Measurements from ENCODE around the gene CAPN1. TPM values are rescaled to one million over a fixed set of nuclear protein-coding genes. Genes with fewer than 3 reads are reported as not detected.

Gene CAPN1
- total RNA-seq, result 100 to 1,000 TPM; 152 to 327 (median 235) TPM

DNA sequence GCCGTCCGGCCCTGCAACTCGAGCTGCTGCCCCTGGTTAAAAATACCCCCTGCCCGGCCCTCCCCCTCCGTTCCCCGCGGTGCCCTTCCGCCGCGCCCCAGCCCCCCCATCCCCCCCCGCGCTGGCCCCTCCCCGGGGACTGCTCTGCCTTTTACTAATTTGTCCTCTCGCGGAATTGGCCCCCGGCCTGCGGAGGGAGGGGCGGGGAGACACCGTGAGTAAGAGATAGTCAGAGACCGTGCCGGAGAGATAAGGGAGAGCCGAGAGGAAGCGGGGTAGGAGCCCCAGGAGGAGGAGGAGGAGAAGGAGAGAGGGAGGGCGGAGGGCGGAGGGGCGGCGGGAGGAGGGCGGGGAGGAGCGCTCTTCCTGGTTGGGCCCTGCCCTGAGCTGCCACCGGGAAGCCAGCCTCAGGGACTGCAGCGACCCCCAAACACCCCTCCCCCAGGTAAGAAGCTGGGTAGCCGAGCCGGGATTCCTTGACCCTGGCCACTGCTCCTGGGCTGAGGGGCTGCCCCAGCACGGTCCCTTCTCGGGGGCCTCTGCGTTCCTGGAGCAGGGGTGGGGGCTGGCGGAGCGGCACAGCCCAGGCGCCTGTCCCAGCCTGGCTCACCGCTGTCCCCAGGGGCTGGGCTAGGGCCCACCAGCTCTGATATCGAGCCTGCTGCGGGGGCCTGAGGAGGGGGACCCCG, at the start of gene CAPN1:
Gene CAPN1, plus strand, starts transcription at position 360 of the 689 bp plus-strand sequence. CDS start 774 bp downstream, outside the sequence.
- Histone ChIP-seq H3K27me3 (no peaks in the 10 kb centered on the region), H3K4me1 (peaks cover 21 to 37% (median 24%) of the 10 kb centered on the region in 4 donors), H3K36me3 (peaks cover 0 to 28% (median 17%) of the 10 kb centered on the region in 4 donors), H3K9me3 (no peaks in the 10 kb centered on the region), H3K27ac (peak within 1 kb of the TSS; percentile 90 to 97 (median 96)), H3K4me3 (peak within 1 kb of the TSS; percentile 92 to 97 (median 96))
- ATAC-seq (ENCODE audit: low FRiP score in 2 of 2) (peak; percentile 78 to 90), DNase-seq (peak; percentile 83 to 92)
- WGBS, 2 donors, result 0 to 4% methylated on average over 17 to 25 of the region's 43 CpGs
- no peak for TF ChIP-seq POLR2A (IDR thresholded peaks at IDR 0.05)
- TF ChIP-seq EP300 (IDR thresholded peaks at IDR 0.05), result no peak
- no peak for TF ChIP-seq POLR2AphosphoS5 (IDR thresholded peaks at IDR 0.05)
- TF ChIP-seq, protein P1, sequence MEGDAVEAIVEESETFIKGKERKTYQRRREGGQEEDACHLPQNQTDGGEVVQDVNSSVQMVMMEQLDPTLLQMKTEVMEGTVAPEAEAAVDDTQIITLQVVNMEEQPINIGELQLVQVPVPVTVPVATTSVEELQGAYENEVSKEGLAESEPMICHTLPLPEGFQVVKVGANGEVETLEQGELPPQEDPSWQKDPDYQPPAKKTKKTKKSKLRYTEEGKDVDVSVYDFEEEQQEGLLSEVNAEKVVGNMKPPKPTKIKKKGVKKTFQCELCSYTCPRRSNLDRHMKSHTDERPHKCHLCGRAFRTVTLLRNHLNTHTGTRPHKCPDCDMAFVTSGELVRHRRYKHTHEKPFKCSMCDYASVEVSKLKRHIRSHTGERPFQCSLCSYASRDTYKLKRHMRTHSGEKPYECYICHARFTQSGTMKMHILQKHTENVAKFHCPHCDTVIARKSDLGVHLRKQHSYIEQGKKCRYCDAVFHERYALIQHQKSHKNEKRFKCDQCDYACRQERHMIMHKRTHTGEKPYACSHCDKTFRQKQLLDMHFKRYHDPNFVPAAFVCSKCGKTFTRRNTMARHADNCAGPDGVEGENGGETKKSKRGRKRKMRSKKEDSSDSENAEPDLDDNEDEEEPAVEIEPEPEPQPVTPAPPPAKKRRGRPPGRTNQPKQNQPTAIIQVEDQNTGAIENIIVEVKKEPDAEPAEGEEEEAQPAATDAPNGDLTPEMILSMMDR (IDR thresholded peaks at IDR 0.05), result no peak

DNA sequence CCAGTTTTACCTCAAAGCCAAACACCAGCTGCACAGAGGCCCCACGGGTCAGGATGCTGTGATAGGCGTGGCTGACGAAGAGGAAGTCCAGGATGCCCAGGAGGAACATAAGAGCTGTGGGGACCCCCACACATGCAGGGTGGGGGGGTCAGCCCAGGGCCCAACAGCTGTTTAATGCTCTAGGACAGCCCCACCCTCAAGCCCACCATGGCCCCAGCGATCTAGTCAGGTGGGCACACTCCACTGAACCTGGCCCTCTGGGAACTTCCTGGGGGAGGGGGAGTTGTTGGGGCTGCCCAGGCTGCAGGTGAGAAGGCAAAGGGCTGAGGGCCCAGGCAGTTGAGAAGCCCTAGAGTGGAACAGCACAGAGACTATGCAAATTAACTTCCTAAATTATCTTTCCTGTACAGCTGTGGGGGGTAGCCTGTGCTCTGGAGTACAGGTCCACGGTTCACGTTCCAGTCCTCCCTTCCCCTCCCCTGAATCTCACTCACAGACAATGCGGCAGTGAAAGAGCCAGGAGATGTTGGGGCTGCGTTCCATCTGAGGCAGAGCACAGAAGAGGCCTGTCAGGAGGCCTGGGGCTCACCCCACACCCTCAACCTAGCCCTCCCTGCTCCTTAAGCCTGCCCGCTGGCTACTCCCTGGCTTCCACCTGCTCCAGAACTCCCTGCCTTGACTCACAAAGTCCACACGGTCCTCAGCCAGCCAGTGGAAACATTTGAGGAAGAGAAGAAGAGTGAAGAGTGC, 49.3 kb upstream of the CAPN1 start:
- TF ChIP-seq EP300 (IDR thresholded peaks at IDR 0.05), result no peak
- TF ChIP-seq, protein P1 (IDR thresholded peaks at IDR 0.05), result no peak
- no peak for TF ChIP-seq POLR2A (IDR thresholded peaks at IDR 0.05)
- no peak for TF ChIP-seq POLR2AphosphoS5 (IDR thresholded peaks at IDR 0.05)
- Histone ChIP-seq H3K4me1 (peaks cover 24 to 33% (median 27%) of the 10 kb centered on the region in 4 donors), H3K27ac (peak overlapping the region in 3 of 4 donors; percentile 97 to 99 (median 98)), H3K36me3 (peaks cover 32 to 55% (median 53%) of the 10 kb centered on the region in 4 donors), H3K4me3 (peak overlapping the region in 3 of 4 donors; percentile 67 to 98 (median 86)), H3K27me3 (no peaks in the 10 kb centered on the region), H3K9me3 (no peaks in the 10 kb centered on the region)
- whole genome bisulfite sequencing, 2 donors, result 70 to 74% methylated on average over 6 to 10 of the region's 10 CpGs
- no peak for ATAC-seq (ENCODE audit: low FRiP score in 2 of 2)
- no peak for DNase-seq

DNA sequence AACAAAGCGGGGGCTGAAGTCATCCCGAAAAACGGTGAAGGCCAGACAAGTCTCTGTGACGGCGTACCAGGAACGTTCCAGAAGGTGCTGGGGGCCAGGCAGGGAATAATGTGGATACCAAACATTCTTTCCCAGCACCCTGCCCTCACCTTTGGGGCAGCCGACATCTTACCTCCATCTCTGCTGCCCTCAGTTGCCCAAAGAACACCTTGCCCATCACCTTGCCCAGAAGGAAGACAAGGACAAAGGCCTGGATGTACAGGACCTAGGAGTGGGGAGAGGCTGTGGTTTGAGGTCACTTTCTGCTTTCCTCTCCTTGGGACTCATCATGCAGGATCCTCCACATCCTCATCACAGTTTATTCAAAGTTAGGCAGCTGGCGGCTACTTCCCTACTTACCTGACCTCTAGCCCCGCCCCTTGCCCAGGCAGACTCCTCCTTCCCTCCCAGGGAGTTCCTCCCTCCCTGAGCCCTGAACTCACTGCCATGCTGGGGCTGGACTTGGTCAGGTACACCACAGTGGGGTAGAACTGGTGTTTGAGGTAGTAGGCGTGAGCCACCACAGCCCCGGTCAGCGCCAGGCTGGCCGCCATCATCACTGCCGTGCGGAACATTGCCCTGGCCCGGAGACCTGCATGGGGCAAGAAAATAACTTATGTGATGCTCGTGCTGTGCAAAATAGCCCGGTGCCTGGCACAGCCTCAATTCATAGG, 48.6 kb upstream of the CAPN1 start:
- WGBS, 2 donors, result 46% methylated on average over 18 of the region's 18 CpGs
- ATAC-seq (ENCODE audit: low FRiP score in 2 of 2), result peak in 1 of 2 donors; percentile 17
- no peaks in the 10 kb centered on the region for H3K27me3 ChIP-seq

DNA sequence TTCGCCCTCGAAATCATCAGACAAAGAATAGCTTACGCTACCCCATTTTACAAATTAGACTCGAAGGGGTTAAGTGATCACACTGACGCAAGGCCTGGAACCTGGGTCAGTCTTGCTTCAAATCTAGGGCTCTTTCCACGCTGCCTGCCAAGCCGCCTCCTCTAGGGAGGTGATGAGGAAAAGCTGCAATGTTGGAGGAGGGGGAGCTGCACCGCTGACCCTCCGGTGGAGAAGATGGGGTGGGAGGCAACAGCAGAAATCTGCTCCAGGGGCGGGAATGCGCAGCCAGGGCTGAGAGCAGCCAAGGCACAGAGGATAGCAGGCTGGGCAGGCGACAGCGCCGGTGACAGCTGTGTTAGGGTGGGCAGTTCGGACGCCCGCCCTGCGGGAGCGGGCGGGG, 48.0 kb upstream of the CAPN1 start:
- DNase-seq, result no peak
- Histone ChIP-seq H3K4me1 (peaks cover 24 to 33% (median 27%) of the 10 kb centered on the region in 4 donors), H3K27me3 (no peaks in the 10 kb centered on the region), H3K27ac (peak overlapping the region; percentile 97 to 99 (median 98)), H3K4me3 (peak overlapping the region; percentile 67 to 98 (median 88)), H3K9me3 (no peaks in the 10 kb centered on the region), H3K36me3 (peaks cover 23 to 42% (median 40%) of the 10 kb centered on the region in 4 donors)
- peak in 1 of 2 donors; percentile 29 for ATAC-seq (ENCODE audit: low FRiP score in 2 of 2)
- TF ChIP-seq POLR2A (IDR thresholded peaks at IDR 0.05) (no peak), EP300 (IDR thresholded peaks at IDR 0.05) (no peak), POLR2AphosphoS5 (IDR thresholded peaks at IDR 0.05) (no peak)
- TF ChIP-seq, protein P1 (IDR thresholded peaks at IDR 0.05), result no peak
- 2 to 3% methylated on average over 18 to 20 of the region's 20 CpGs for WGBS, 2 donors

More for the DNA sequence above, 48.6 kb upstream of the CAPN1 start:
- Histone ChIP-seq H3K9me3 (no peaks in the 10 kb centered on the region), H3K4me1 (peaks cover 24 to 33% (median 27%) of the 10 kb centered on the region in 4 donors), H3K4me3 (peak overlapping the region; percentile 67 to 98 (median 88)), H3K36me3 (peaks cover 27 to 47% (median 46%) of the 10 kb centered on the region in 4 donors), H3K27ac (peak overlapping the region; percentile 97 to 99 (median 98))
- peak; percentile 82 to 90 for DNase-seq
- TF ChIP-seq POLR2AphosphoS5 (IDR thresholded peaks at IDR 0.05) (no peak), EP300 (IDR thresholded peaks at IDR 0.05) (no peak), POLR2A (IDR thresholded peaks at IDR 0.05) (no peak)
- TF ChIP-seq, protein P1 (IDR thresholded peaks at IDR 0.05), result no peak

Data from upper lobe of left lung (tissue), 6 donors.